Measurements from ENCODE around the gene INO80. TPM values are rescaled to one million over a fixed set of nuclear protein-coding genes. Genes with fewer than 3 reads are reported as not detected.

INO80 gene
- total and polyA plus RNA-seq, 2 donors (not counting 3 experiments of a cell fraction or from before 2014, with no cell fraction given): 5.7 to 29.1 TPM

GRCh38 chr15:41096178-41096577, 19.9 kb downstream of the INO80 start:
- intact Hi-C loops (cut with micrococcal nuclease): no loop called here
- no peaks in the 10 kb centered on the region for H3K4me1 ChIP-seq (ENCODE audit: control insufficient read depth, extremely low read depth, insufficient read depth, low read length)

More at GRCh38 chr15:41096178-41096577, 19.9 kb downstream of the INO80 start:
- no peaks in the 10 kb centered on the region for H3K27me3 ChIP-seq (ENCODE audit: control insufficient read depth in 2 of 2, insufficient read depth in 2 of 2, low read length in 2 of 2)
- no peak for TF ChIP-seq MAX (IDR thresholded peaks at IDR 0.05; ENCODE audit: insufficient read depth, insufficient read length)
- TF ChIP-seq FOS (IDR thresholded peaks at IDR 0.05; ENCODE audit: borderline replicate concordance, insufficient read depth, low read length): no peak
- TF ChIP-seq MYC (IDR thresholded peaks at IDR 0.05; ENCODE audit: low read depth, low read length): no peak
- no peak for TF ChIP-seq GATA2 (IDR thresholded peaks at IDR 0.05; ENCODE audit: insufficient read depth, insufficient read length, low read depth, low read length)
- TF ChIP-seq POLR2A (IDR thresholded peaks at IDR 0.05; ENCODE audit: low read depth, low read length): no peak
- TF ChIP-seq JUN (IDR thresholded peaks at IDR 0.05; ENCODE audit: borderline replicate concordance, insufficient read depth, insufficient read length, low read depth): no peak
- no peak for TF ChIP-seq CTCF (IDR thresholded peaks at IDR 0.05; ENCODE audit: extremely low read depth in 1 of 2, insufficient read depth in 1 of 2, low read depth in 1 of 2, low read length in 2 of 2)
- DNase-seq (ENCODE audit: low read depth, low spot score) (no peak), FAIRE-seq (no peak)
- H3K9me1 ChIP-seq (replicated peaks; ENCODE audit: control insufficient read depth, extremely low read depth, insufficient read depth, low read length): no peaks in the 10 kb centered on the region
- no peak overlapping the region for H3K4me2 ChIP-seq (ENCODE audit: insufficient read depth, low read length)
- H3K9me3 ChIP-seq (replicated peaks; ENCODE audit: control insufficient read depth, insufficient read depth, low read length): no peaks in the 10 kb centered on the region
- peaks cover 10 to 19% of the 10 kb centered on the region in 2 experiments for H3K36me3 ChIP-seq (ENCODE audit: control insufficient read depth in 2 of 2, extremely low read depth in 1 of 2, insufficient read depth in 2 of 2, low read length in 2 of 2)
- POLR2A ChIA-PET: interaction anchor here (0.6 kb wide), 1 partner anchor 13 kb away, joined by 7 read pairs; no protein-coding TSS in a partner anchor
- H3K79me2 ChIP-seq (ENCODE audit: control insufficient read depth, insufficient read depth, low read length): peaks cover 40% of the 10 kb centered on the region
- no peak overlapping the region for H2AFZ ChIP-seq (ENCODE audit: low read depth, low read length)
- no peak overlapping the region for H3K9ac ChIP-seq (replicated peaks; ENCODE audit: extremely low read depth, insufficient read depth, low read length)
- CTCF ChIA-PET: interaction anchor here (1.0 kb wide), 1 partner anchor 77 kb away, joined by 3 read pairs; no protein-coding TSS in a partner anchor
- no peaks in the 10 kb centered on the region for H4K20me1 ChIP-seq (replicated peaks; ENCODE audit: control insufficient read depth, extremely low read depth, insufficient read depth, low read length)
- no peak overlapping the region for H3K4me3 ChIP-seq (replicated peaks in 1 of 3; ENCODE audit: insufficient read depth in 1 of 3, low read depth in 1 of 3, low read length in 3 of 3)
- dilution Hi-C loops (cut with MboI; ENCODE audit: extremely low pct_ligation_motif_present, low sequenced_read_pairs): no loop called here
- BruUV-seq (replicated peaks): no TSS peak
- H3K27ac ChIP-seq (ENCODE audit: insufficient read depth, low read depth, low read length): no peak overlapping the region

Data from endothelial cell of umbilical vein (primary cell).